CMK (cell line): ENCODE measurements around the gene NEK10.

Source experiments
- DNase-seq: peaks from one replicate; pipeline ENCODE4 v3.0.0-alpha.2; 2010; ENCODE audit warnings: low read depth

Gene NEK10

DNA sequence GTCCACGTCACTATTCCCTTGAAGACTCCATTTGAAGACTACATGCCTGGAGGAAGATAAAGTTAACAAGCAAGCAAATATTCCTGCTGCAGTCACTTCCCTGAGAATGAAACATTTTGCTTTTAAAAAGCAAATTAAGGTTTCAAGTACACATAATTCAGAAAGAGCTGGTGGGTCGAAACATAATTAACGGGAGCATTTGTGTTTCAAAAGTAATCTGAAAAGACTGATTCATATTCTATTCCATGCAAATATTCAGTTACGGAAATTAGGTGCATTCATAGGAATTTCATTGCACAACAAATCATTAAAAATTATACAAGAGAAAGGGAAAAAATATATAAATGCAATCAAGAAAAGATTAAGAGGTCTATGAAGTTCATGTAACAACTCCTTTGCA is 260.9 kb downstream of the NEK10 start:
- no peak for DNase-seq

DNA sequence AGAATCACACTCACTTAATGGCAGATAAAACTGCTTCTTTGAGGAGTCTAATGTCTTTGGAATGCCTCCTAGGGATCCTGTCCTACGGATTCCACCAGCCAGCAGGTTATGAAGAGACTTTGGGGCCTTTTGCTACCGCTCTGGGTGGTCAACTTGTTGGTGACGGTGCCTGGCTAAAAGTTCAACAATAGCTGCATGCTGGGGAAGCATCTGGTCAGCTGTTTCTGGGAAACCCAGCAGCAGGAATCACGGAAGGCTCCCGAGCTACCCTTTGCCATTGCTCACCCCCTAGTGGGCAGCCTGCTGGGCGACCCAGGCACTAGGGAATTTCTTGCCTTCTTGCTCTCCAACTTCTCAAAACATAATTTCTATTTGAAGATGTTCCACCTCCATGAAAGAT is 263.3 kb downstream of the NEK10 start:
- DNase-seq: no peak

DNA sequence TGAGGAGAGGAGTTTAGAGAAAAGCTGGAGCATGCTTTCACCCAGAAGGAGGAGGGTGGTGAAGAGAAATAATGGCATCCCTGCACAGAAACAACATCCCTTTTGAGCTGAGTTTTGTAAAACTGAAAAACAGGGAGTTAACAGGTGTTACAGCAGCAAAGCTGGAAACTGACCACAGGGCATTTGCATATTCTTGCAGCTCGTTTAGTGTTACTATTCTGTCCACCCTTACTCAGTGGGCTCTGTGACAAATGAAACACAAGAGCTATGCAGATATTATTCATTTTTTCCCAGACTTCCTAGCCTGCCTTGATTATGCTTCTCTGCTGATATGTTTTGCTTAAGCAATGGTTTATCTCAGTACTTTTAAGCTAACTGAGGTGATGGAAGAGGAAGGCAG is 272.0 kb downstream of the NEK10 start:
- no peak for DNase-seq

DNA sequence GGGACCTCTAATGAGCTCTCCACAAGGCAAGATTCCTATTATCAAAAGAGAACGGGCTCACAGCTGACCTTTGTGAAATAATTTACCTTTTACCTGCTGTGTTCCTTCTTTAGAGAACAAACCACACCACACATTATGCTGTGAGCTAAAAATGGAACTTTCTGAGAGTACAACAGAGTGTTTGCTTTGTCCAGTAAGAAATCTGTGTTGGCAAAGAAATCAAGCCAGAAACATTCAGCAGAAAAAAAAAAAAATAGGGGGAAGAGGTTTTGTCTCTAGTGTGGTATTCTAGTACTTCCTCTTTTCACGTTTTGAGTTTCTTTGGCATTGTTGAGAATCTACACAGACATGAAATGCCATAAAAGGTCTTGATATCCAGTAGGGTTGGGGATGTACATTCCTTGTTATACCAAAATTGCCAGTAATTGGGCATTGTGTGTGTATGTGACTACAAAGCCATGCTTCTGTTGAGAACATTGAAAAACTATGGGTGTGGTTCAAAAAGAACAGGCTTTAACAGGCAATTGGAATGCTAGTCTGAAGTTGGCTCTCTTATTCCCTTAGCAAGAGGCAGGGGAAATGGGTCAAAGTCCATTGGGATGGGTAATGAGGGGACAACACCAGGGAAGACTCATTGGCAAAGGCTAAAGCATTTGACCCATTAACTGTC is 273.5 kb downstream of the NEK10 start:
- no peak for DNase-seq

DNA sequence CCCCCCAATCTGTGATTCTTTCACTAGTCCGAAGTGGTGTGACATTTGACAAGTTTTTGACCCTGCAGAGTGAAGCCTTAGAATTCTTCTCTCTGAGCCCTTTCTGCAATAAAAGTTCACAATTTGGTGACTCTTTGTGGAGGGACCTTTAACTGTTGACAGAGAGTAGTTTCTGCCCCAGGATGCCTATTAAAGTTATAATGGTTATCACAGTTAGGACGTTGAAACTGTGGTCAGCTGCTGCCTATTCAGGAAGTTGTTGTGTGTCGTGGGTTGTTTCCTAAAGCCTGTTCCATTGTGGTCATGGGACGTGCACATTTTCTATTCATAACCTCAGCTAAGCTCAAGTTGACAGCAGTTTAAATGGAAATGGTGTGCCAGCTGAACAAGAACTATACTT is 274.5 kb downstream of the NEK10 start:
- DNase-seq: no peak

DNA sequence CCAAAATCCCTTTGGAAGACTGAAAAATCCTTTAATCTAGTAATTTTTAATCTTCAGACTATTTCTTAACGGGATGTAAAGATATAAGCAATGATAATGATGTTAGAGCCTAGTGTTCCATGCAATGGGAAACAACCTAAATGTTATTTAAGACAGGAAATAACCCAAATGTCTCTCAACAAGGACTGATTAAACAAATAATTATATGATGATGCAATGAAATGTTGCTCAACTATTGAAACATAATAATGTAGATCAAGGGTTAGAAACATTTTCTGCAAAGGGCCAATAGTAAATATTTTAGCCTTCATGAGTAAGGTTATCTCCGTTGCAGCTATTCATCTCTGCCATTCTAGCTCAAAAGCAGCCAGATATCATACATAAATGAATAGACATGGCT is 275.4 kb downstream of the NEK10 start:
- no peak for DNase-seq

DNA sequence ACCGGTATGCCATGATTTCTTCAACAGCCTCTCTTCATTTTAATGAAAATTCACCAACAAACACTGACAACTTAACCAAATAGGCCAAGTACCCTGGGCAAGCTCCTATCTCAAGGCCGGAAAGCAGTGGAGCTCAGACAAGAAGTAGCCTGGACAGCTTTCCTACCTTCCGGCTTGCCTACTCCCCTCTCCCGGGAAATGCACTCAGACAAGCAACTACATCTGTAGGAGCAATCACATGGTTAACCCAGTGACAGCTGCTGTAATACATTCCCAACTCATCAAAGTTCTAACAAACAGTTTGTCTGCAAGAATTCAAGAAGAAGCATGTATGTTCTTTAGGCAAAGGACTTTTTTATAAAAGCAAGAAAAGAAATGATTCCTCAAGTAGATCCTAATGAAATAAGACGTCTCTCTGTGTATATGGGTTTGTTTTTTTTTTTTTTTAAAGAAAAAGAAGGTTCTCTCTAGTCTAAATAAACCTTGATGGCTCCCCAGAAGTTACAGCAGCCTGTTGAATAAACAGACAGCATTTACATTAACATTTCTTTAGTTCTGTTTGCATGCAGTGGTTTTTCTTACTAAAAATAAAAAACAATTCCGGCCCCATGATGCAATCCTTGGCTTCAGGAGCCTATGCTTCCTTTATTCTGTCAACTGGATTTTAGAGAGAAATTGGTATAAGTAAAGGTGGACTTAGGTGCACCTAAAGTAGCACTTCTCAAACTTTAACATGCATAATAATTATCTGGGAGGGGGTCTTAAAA is 278.7 kb downstream of the NEK10 start:
- DNase-seq: no peak

DNA sequence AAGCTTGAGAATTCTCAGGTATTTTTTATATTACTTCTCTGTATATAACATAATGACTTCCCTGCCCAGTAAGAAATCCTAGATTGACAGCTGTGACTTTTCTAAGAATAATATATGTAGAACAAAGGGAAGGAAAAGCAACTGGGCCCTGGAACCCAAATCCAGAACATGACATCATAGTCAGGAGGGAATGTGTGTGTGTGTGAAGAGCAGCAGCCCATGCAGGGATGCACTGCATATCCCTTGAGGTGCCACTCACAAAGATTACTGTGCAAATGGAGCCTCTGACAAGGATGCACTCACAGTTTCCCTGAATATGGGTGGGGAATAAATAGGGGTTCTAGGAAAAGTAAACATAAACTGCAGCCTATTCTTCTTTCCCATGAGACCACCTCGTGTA is 279.5 kb downstream of the NEK10 start:
- no peak for DNase-seq

DNA sequence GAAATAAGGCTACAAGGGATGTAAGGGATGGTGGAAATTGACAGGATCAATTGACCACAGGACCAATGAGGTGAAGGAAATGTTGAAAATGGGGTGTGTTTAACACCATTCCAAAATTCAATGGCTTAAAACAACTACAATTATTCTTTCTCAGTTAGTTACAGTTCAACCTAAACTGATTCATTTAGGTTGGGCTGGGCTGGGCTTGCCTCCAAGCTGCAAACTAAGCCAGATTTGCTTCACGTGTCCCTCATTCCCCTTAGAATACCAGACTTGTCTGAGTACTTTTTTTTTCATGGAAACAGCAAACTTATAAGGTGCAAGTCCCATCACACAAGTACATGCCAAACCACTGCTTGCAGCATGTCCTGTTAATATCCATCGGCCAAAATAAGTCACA is 280.1 kb downstream of the NEK10 start:
- no peak for DNase-seq

DNA sequence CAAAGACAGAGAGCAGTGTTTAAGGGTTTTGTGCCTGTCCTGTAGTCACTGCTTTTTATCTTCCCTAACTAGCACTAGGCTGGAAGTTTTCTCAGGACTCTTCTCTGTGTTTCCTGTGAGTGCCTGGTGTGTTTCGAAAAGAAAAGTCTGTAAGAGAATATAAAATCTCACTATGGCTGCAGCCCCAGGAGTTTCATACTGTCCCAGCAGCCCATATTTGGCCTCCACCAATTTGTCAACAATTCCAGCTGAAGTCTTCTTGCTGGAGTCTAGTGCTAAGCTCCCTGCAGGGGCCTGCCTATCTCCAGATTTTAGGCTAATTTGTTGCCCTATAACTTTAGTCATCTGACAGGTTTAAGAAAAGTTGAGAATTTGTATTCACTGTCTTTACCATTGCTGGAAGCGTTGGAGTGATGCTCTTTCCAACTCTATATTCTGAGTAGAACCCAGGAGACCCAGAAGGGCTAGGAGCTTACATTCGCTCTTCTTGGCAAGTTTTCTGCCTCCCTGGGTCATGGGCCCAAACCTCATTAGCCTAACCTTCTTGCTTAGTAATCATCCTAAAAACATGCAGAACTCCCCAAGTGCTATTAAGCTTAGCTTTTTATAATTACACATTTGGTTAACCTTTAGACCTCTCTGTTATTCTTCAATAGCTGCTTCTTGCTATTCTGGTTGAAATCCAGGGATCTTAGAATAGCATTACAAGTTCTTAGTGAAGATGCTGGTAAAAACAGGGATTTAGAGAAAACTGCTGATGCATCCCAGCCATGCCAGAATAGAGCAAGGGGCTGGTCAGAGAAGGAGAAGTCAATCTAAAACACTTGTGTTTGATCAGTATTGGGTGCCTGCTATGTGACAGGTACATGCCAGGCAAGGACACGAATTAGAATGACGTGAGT is 283.1 kb downstream of the NEK10 start:
- DNase-seq: no peak

DNA sequence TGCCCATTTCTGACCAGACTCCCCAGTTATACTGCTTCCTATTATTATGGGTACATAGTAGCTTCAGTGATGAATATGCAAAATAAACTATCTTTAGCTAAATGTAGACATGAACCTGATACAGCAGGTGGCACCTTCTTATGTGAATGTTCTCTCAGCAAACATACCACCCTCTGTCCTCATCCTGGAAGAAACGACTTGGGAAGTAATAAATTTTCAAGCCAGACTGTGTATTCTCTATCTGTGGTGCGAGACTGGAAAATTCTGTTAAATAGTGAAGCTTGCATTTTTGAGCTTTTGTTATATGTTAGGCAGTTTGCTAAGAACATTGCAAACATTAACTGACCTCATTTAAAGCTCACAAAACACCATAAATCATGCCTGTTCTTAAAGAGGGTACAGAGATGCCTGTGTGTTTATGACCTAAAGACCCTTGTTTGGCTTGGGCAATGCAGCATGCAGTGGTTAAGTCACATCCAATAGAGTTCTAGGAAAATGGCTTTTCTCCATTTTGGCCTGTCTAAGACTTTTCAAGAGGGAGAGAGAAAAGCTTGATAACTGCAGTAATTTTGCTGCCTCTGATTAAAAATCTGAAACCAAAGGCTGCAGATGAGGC is 287.1 kb downstream of the NEK10 start:
- DNase-seq: no peak

DNA sequence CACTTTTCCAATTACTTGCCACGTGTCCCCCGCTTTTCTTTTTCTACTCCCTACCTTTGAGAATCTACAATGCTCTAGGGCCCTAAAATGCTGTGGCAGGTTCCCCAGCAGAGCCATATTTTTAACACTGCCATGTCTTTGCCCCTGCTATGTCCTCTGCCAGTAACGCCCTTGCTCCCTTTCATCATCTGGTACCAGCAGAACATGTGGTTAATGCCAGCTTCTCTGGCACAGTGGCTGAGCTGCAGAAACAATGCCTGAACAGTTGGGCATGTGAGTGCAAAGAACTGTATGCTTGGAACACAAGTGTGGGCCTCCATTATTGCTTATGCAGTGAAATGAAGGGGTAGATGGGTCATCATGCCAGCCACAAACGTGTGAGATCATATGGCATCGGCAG is 287.6 kb downstream of the NEK10 start:
- no peak for DNase-seq

DNA sequence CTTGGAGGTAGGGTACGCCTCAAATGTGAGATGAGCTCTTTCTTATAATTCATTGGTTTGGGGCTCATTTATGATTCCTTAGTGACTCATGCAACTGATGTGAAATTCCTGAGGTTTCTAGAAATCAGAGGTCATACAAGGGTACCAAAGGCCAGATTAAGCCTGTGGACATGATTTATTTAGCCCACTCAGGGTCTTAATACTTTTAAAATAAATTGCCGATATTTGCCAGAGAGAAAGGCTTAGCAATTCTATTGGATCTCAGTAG is 289.0 kb downstream of the NEK10 start:
- no peak for DNase-seq

DNA sequence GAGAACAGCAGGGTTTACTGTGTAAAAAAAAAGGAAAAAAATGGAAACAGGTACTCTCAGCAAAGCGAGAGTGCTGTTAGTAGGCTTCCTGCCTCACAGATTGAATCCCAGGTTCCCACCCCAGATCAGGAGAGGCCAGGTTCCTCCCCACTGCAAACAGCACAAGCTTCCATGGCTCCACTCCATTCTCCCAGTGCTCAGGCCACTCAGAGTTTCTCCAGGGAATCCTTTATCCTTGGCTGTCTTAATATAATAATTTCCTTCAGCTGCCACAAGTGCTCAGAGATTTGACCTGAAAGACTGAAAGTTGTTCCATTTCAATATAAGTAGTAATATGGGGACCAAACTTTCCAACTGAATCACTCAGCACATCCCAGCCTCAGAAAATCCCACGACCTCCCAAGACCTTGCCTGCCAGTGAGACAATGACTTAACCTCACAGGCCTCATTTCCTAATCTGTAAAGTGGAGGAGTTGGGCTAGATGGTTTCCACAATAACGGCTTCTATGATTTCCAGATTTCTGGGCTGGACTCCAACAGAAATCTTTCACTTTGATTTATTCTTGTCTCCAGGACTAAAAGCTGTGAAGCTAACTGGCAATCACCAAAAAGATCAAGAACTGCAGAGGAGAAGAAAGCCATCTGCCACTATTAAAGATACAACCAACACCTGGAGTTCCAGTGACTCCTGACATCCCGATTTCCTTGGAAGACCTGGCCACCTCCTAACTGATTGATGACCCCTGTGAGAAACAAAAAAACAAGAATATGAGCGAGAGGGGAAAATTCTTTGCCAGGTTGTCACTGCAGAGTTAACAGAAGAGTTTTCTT is 289.5 kb downstream of the NEK10 start:
- no peak for DNase-seq

DNA sequence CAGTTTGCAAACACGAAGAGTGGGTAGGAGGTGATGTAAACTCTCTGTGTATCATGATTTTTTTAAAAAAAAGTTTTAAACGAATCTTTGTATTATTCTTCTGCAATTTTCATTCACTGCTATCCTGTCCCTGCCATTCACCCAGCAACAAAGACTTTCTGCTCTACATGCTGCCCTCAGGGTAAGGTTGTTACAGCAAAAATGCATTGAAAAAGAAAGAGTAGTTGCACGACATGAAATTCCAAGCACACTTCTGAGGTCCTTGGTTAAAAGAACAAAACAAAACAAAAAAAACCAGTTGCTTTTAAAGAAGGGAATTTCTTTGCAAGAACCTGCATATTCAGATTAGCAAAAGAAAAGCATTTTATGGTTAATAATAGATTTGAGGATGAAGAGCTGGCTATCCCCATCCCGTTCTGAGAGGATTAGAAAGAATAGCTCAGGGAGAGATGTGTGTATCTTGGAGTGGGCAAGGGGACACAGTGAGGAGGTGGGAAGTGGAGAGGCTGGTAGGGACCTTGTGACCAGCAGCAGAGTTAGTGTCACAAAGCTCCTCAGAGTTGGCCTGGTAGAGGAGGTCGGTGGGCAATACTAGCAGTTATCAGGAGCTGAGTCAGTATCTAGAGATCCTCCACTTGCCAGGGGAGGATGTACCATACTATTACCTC is 290.8 kb downstream of the NEK10 start:
- no peak for DNase-seq

DNA sequence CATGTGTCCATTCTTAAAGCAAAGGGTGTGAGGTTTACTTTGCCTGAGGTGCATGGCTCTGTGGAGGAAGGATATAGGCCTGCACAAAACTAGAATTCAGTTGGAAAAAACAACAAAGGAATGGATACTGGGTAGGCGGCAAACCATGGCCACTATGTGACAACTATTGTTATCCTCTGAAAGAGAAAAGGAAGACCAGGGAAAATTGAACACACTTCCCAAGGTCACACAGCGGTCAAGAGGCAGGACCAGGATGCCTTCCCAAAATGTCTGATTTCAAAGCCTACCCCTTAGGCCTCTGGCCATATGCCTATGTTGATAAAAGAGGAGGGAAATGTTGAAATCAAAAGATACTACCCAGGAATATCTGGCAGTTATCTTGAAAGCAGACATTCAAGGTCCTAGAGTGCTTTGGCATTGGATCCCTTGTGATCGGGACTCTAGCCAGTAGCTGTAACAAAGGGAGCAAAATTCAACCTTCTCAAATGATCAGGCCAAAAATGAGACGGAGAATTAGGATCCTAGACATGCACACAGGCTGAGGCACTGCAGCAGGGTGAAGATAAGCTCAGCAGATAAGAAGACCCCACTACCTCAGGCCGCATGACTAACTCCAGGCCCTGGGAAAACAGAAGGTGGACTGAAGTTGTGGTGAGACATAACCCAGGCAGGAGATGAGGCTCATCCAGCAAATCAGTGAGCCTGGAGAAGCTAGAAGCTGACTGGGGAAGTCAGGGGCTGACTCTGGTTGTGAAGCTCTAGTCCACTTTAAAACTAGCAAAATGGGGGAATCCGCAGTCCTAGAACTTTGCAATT is 292.2 kb downstream of the NEK10 start:
- no peak for DNase-seq

DNA sequence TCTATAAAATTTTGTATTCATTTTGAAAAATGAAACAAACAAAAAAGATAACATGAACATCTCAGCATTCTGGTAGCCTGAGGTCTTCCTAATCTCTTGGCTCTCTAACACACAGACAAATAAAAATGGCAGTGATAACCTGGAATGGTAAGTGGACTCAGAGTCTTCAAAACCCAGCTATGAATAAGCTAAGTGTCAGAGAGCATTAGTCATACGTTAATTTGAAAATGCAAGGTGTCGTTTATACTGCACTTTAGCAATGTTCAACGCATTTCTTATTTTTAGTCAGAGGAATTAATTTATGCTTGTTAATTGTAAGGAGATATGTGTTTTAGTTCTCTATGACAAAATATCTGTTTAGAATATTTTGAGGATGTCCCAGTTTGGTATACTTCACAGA is 294.3 kb downstream of the NEK10 start:
- DNase-seq: no peak

DNA sequence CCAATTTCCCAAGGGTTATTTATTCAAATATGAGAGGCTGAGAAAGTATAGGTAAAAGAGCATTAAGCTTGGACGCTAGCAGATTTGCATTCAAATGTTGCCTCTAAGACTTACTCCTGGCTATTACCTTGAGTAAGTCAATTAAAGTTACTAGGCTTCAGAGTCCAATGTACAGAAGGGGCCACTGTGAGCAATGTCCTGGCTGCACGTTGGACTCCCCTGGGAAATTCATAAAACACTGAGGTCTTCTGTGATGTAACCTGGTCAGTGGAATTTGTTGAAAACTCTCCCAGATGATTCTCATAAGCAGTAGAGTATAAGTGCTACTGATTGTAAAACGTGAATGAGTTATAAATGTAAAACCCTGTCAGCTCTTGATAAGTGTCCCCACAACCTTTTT is 295.3 kb downstream of the NEK10 start:
- no peak for DNase-seq

DNA sequence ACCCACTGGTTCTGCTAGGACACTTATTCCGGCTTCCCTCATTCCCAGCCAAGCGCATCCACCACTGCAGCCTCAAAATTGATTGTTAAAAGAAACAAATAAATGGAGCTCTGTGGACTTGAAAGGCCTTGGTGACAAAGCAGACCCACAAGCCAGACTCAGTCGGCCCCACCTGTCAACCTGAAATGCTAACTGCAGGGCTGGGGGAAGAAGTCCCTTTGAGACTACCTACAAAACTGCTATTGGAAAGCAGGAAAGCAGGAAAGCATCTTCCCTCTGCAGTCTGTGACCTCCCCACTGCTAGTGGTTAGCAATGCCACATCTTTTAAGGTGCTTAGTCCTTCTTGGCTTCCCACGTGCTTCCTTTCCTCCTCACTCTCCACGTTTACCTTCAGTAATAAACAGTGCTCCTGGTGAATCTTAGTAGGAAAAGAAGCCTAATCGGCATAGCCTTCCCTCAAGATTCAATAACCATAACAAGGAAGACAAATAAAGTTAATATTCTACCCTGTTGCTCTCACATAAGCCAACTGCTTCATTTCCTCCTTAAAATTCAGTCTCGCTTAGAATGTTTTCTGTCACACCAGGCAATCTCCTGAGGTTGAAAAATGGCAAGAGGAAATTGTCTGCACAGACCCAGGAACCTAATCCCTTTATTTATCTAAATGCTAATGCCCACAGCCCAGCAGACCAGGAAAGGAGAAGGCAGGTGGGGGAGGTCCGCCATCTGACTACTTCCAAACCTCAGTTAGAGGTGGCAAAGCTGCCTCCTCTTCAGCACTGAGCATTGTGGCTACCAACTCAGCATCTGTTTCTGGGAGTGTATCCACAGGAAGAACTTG is 296.2 kb downstream of the NEK10 start:
- no peak for DNase-seq
